Measurements from ENCODE around the gene COL16A1. TPM values are rescaled to one million over a fixed set of nuclear protein-coding genes. Genes with fewer than 3 reads are reported as not detected.

Gene COL16A1
- total and polyA plus RNA-seq, 2 of the 4 experiments (the other 2 are of a cell fraction): 34.2 to 62.8 TPM

GRCh38 chr1:31732751-31733289 is 29.0 kb upstream of the COL16A1 start (continued):
- TF ChIP-seq RCOR1 (IDR thresholded peaks at IDR 0.05; ENCODE audit: insufficient replicate concordance, low read length) (no peak), FOS (IDR thresholded peaks at IDR 0.05; ENCODE audit: low read depth, low read length) (no peak), RAD21 (IDR thresholded peaks at IDR 0.05; ENCODE audit: low read length) (no peak), CHD1 (IDR thresholded peaks at IDR 0.05; ENCODE audit: low read depth, low read length) (no peak)

- Histone ChIP-seq H2AFZ (replicated peaks; ENCODE audit: low read length, poor library complexity) (no peak overlapping the region), H4K5ac (ENCODE audit: low read depth, low read length) (no peak overlapping the region), H3K36me3 (ENCODE audit: control insufficient read depth, insufficient read depth, low read length) (peaks cover 6% of the 10 kb centered on the region; the same call in 1 of the 2 replicates), H3K79me1 (ENCODE audit: low read depth in 1 of 2, low read length in 2 of 2) (no peaks in the 10 kb centered on the region), H2BK120ac (ENCODE audit: low read depth, low read length) (no peak overlapping the region), H2AK5ac (ENCODE audit: low read depth, low read length) (no peak overlapping the region), H3K27ac (ENCODE audit: insufficient read depth, low read length) (no peak overlapping the region), H4K91ac (ENCODE audit: insufficient read depth, low read depth, low read length) (no peak overlapping the region), H3K9me1 (ENCODE audit: insufficient read depth, low read length) (no peaks in the 10 kb centered on the region; the same call in 1 of the 2 replicates), H2BK20ac (ENCODE audit: low read depth, low read length) (no peak overlapping the region), H3K56ac (ENCODE audit: extremely low read depth, insufficient read depth, low read length) (no peak overlapping the region), H3K9ac (ENCODE audit: low read depth, low read length) (no peak overlapping the region), H3K4me3 (ENCODE audit: insufficient read depth, low read depth, low read length) (no peak overlapping the region), H4K8ac (ENCODE audit: low read depth in 2 of 2, low read length in 2 of 2) (no peak overlapping the region), H3K14ac (replicated peaks; ENCODE audit: low read depth, low read length) (no peak overlapping the region), H4K20me1 (ENCODE audit: insufficient read depth, low read length) (no peaks in the 10 kb centered on the region), H2AK9ac (replicated peaks; ENCODE audit: low read depth, low read length, poor library complexity) (peak overlapping the region; percentile 16), H3K23ac (ENCODE audit: low read depth, low read length) (no peak overlapping the region), H3K4me1 (ENCODE audit: control insufficient read depth, insufficient read depth, low read length) (no peaks in the 10 kb centered on the region), H2BK15ac (ENCODE audit: low read depth, low read length) (no peak overlapping the region), H3K4ac (ENCODE audit: low read depth, low read length) (no peak overlapping the region), H3K18ac (ENCODE audit: low read depth, low read length) (no peak overlapping the region), H3K4me2 (ENCODE audit: low read depth, low read length) (no peak overlapping the region), H3K27me3 (ENCODE audit: control insufficient read depth, insufficient read depth, low read length) (no peaks in the 10 kb centered on the region), H3K9me3 (ENCODE audit: control insufficient read depth, insufficient read depth, low read length) (no peaks in the 10 kb centered on the region), H2BK5ac (ENCODE audit: low read depth, low read length, poor library complexity, severe bottlenecking) (no peak overlapping the region)
- TF ChIP-seq FOS (IDR thresholded peaks at IDR 0.05; ENCODE audit: low read depth, low read length) (no peak), RCOR1 (IDR thresholded peaks at IDR 0.05; ENCODE audit: insufficient replicate concordance, low read length) (no peak), SMC3 (IDR thresholded peaks at IDR 0.05; ENCODE audit: low read depth, low read length) (no peak), MAFK (IDR thresholded peaks at IDR 0.05; ENCODE audit: low read depth, low read length) (no peak), NFE2L2 (IDR thresholded peaks at IDR 0.05; ENCODE audit: low read depth, low read length) (no peak), BHLHE40 (IDR thresholded peaks at IDR 0.05; ENCODE audit: low read depth, low read length) (no peak), CEBPB (IDR thresholded peaks at IDR 0.05; ENCODE audit: low read depth, low read length) (no peak), MXI1 (IDR thresholded peaks at IDR 0.05; ENCODE audit: borderline replicate concordance, low read depth, low read length) (no peak), CHD1 (IDR thresholded peaks at IDR 0.05; ENCODE audit: low read depth, low read length) (no peak), POLR2A (IDR thresholded peaks at IDR 0.05; ENCODE audit: low read depth, low read length) (no peak), MAZ (IDR thresholded peaks at IDR 0.05; ENCODE audit: borderline replicate concordance, low read depth, low read length) (no peak), RAD21 (IDR thresholded peaks at IDR 0.05; ENCODE audit: low read length) (no peak), RFX5 (IDR thresholded peaks at IDR 0.05; ENCODE audit: low read depth, low read length) (no peak)
- TF ChIP-seq, protein P1, sequence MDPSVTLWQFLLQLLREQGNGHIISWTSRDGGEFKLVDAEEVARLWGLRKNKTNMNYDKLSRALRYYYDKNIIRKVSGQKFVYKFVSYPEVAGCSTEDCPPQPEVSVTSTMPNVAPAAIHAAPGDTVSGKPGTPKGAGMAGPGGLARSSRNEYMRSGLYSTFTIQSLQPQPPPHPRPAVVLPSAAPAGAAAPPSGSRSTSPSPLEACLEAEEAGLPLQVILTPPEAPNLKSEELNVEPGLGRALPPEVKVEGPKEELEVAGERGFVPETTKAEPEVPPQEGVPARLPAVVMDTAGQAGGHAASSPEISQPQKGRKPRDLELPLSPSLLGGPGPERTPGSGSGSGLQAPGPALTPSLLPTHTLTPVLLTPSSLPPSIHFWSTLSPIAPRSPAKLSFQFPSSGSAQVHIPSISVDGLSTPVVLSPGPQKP (IDR thresholded peaks at IDR 0.05; ENCODE audit: borderline replicate concordance, low read depth, low read length): no peak
- TF ChIP-seq, protein P2, sequence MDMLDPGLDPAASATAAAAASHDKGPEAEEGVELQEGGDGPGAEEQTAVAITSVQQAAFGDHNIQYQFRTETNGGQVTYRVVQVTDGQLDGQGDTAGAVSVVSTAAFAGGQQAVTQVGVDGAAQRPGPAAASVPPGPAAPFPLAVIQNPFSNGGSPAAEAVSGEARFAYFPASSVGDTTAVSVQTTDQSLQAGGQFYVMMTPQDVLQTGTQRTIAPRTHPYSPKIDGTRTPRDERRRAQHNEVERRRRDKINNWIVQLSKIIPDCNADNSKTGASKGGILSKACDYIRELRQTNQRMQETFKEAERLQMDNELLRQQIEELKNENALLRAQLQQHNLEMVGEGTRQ (IDR thresholded peaks at IDR 0.05; ENCODE audit: low read depth, low read length): no peak
- ATAC-seq (ENCODE audit: low read depth) (no peak), DNase-seq (no peak)
- WGBS, 2 experiments (ENCODE audit: extremely low coverage in 2 of 2, insufficient read length in 1 of 2): 60% methylated on average over 1 of the region's 6 CpGs; no CpG with 5 or more reads in 1 of the 2 experiments
- BruUV-seq (replicated peaks): no TSS peak
- in situ Hi-C loops (cut with MboI; ENCODE audit: low sequenced_read_pairs) (no loop called here), intact Hi-C loops (cut with micrococcal nuclease) (no loop called here), dilution Hi-C loops (cut with HindIII; ENCODE audit: low sequenced_read_pairs, unreplicated experiment) (no loop called here)
- ChIA-PET POLR2A (ENCODE audit: unreplicated experiment) (no interaction called here), CTCF (no interaction called here)
Measured at GRCh38 chr1:31732343-31732742, 28.5 kb upstream of the COL16A1 start.

All from IMR-90 (cell line).